Spinal cord (tissue), 10 donors: ENCODE data around the gene PSMB10. TPM values are rescaled to one million over a fixed set of nuclear protein-coding genes. Genes with fewer than 3 reads are reported as not detected.

Source experiments
- DNase-seq, 6 donors: peaks; one replicate each; pipeline versions ENCODE4 v3.0.0 to v3.0.0-alpha.2; 2013 to 2015; ENCODE audit warnings: low spot score in 6 of 6, low read depth in 4 of 6
- H3K27ac ChIP-seq: one replicate; pipeline ENCODE4 v1.5.1; 2013; ENCODE audit warnings: low read depth, low read length, control low read depth
- H3K27me3 ChIP-seq: one replicate; pipeline ENCODE4 v1.6.1; 2013; ENCODE audit warnings: low read length; ENCODE audit not compliant: control insufficient read depth, insufficient read depth
- H3K36me3 ChIP-seq: one replicate; pipeline ENCODE4 v1.6.1; 2013; ENCODE audit warnings: low read length; ENCODE audit not compliant: control insufficient read depth, insufficient read depth
- H3K4me1 ChIP-seq: one replicate; pipeline ENCODE4 v1.6.1; 2013; ENCODE audit warnings: low read length; ENCODE audit not compliant: control insufficient read depth, insufficient read depth
- H3K4me3 ChIP-seq: one replicate; pipeline ENCODE4 v1.5.1; 2013; ENCODE audit warnings: low read depth, low read length, control low read depth
- H3K9me3 ChIP-seq: one replicate; pipeline ENCODE4 v1.6.1; 2013; ENCODE audit warnings: low read length; ENCODE audit not compliant: control insufficient read depth, insufficient read depth
- WGBS: methylation state at CpG from one replicate; pipeline ENCODE4 v1.1.5; 2013; ENCODE audit warnings: missing lambda C conversion rate; ENCODE audit not compliant: insufficient coverage; 5-methylcytosine and 5-hydroxymethylcytosine counted together
- polyA plus RNA-seq, 2 donors: library from polyadenylated mRNA; unstranded; fragments of 120-200 nt; gene quantifications; one replicate each; pipeline ENCODE4 v1.2.1, GENCODE V29; 2013; ENCODE audit not compliant: insufficient read length in 2 of 2
- total RNA-seq, 2 donors: library from RNA; depleted of rRNA in 1 of 2; stranded (reverse); fragments of 120-200 nt in 1 of 2; fragments of >200 nt in 1 of 2; gene quantifications; one replicate each; pipeline versions ENCODE4 v1.2.3 to v1.2.4, GENCODE V29; 2013 to 2014
- donor health status: healthy.

PSMB10 gene
- total and polyA plus RNA-seq, 4 donors: 18.7 to 64.5 (median 63.0) TPM

GRCh38 chr16:67901734-67902133, 34.9 kb downstream of the PSMB10 start:
- H3K4me1 ChIP-seq: peaks cover 12% of the 10 kb centered on the region
- no peaks in the 10 kb centered on the region for H3K27me3 ChIP-seq
- no peak overlapping the region for H3K27ac ChIP-seq
- no peak for DNase-seq
- no peak overlapping the region for H3K4me3 ChIP-seq
- 84% methylated on average over 2 of the region's 5 CpGs for WGBS
- H3K9me3 ChIP-seq: no peaks in the 10 kb centered on the region
- peaks cover 14% of the 10 kb centered on the region for H3K36me3 ChIP-seq

- 47% methylated on average over 2 of the region's 3 CpGs for WGBS
- H3K4me1 ChIP-seq: peaks cover 38% of the 10 kb centered on the region
- H3K9me3 ChIP-seq: no peaks in the 10 kb centered on the region
- H3K27me3 ChIP-seq: no peaks in the 10 kb centered on the region
- H3K36me3 ChIP-seq: peaks cover 7% of the 10 kb centered on the region
- peak overlapping the region; percentile 86 for H3K27ac ChIP-seq
- DNase-seq: peak in 3 of 6 donors; percentile 42 to 91 (median 63)
- no peak overlapping the region for H3K4me3 ChIP-seq
These were observed 39.4 kb downstream of the PSMB10 start for GRCh38 chr16:67897231-67897630.

- peak overlapping the region; percentile 86 for H3K27ac ChIP-seq
- peaks cover 38% of the 10 kb centered on the region for H3K4me1 ChIP-seq
- no peak for DNase-seq
- no peaks in the 10 kb centered on the region for H3K27me3 ChIP-seq
- no peaks in the 10 kb centered on the region for H3K36me3 ChIP-seq
- peak overlapping the region; percentile 82 for H3K4me3 ChIP-seq
- no peaks in the 10 kb centered on the region for H3K9me3 ChIP-seq
- WGBS: 23% methylated on average over 8 of the region's 14 CpGs
These were observed 42.8 kb downstream of the PSMB10 start for GRCh38 chr16:67893743-67894399.

- Histone ChIP-seq H3K36me3 (no peaks in the 10 kb centered on the region), H3K27me3 (no peaks in the 10 kb centered on the region), H3K4me3 (peak within 1 kb of the TSS; percentile 82), H3K4me1 (peaks cover 39% of the 10 kb centered on the region), H3K9me3 (no peaks in the 10 kb centered on the region), H3K27ac (peak within 1 kb of the TSS; percentile 86)
- DNase-seq: peak; percentile 74 to 99 (median 94)
- WGBS: under 1% methylated on average over 90 of the region's 90 CpGs
These were observed 43.5 kb downstream of the PSMB10 start, which contains the start of gene PSKH1 for GRCh38 chr16:67892899-67893742. Gene PSKH1 (plus strand): TSS chr16:67893254. CDS start chr16:67908750, 15,496 bp downstream.

- Histone ChIP-seq H3K36me3 (no peaks in the 10 kb centered on the region), H3K9me3 (no peaks in the 10 kb centered on the region), H3K4me1 (peaks cover 34% of the 10 kb centered on the region), H3K27ac (no peak overlapping the region), H3K27me3 (no peaks in the 10 kb centered on the region), H3K4me3 (peak overlapping the region; percentile 63)
- WGBS: no CpG with 5 or more reads among the region's 5 CpGs
- no peak for DNase-seq
These were observed 44.3 kb downstream of the PSMB10 start for GRCh38 chr16:67892375-67892774.

GRCh38 chr16:67888331-67888730, 48.3 kb downstream of the PSMB10 start:
- peaks cover 26% of the 10 kb centered on the region for H3K4me1 ChIP-seq
- WGBS: 67% methylated on average over 1 of the region's 3 CpGs
- no peaks in the 10 kb centered on the region for H3K9me3 ChIP-seq
- peak in 1 of 6 donors; percentile 31 for DNase-seq
- H3K36me3 ChIP-seq: peaks cover 32% of the 10 kb centered on the region
- no peaks in the 10 kb centered on the region for H3K27me3 ChIP-seq
- H3K27ac ChIP-seq: peak overlapping the region; percentile 37
- H3K4me3 ChIP-seq: no peak overlapping the region

- WGBS: 69% methylated on average over 4 of the region's 5 CpGs
- Histone ChIP-seq H3K4me3 (no peak overlapping the region), H3K36me3 (peaks cover 51% of the 10 kb centered on the region), H3K27me3 (no peaks in the 10 kb centered on the region), H3K27ac (no peak overlapping the region), H3K4me1 (peaks cover 26% of the 10 kb centered on the region), H3K9me3 (no peaks in the 10 kb centered on the region)
- no peak for DNase-seq
These were observed 50.3 kb downstream of the PSMB10 start for GRCh38 chr16:67886387-67886786.

GRCh38 chr16:67885976-67886375, 50.7 kb downstream of the PSMB10 start:
- H3K27ac ChIP-seq: no peak overlapping the region
- peaks cover 26% of the 10 kb centered on the region for H3K4me1 ChIP-seq
- H3K9me3 ChIP-seq: no peaks in the 10 kb centered on the region
- H3K4me3 ChIP-seq: no peak overlapping the region
- no peaks in the 10 kb centered on the region for H3K27me3 ChIP-seq
- DNase-seq: no peak
- 92% methylated on average over 18 of the region's 19 CpGs for WGBS
- peaks cover 56% of the 10 kb centered on the region for H3K36me3 ChIP-seq

- H3K27me3 ChIP-seq: no peaks in the 10 kb centered on the region
- peaks cover 60% of the 10 kb centered on the region for H3K36me3 ChIP-seq
- DNase-seq: no peak
- H3K4me1 ChIP-seq: peaks cover 26% of the 10 kb centered on the region
- H3K4me3 ChIP-seq: no peak overlapping the region
- 88% methylated on average over 11 of the region's 12 CpGs for WGBS
- H3K27ac ChIP-seq: no peak overlapping the region
- no peaks in the 10 kb centered on the region for H3K9me3 ChIP-seq
These were observed 51.1 kb downstream of the PSMB10 start for GRCh38 chr16:67885545-67885944.
